ENCODE results near the gene PPARG.

GRCh38 chr3:12286927-12287726 lies 1.7 kb upstream of the PPARG start:
- TF ChIP-seq, protein P1, sequence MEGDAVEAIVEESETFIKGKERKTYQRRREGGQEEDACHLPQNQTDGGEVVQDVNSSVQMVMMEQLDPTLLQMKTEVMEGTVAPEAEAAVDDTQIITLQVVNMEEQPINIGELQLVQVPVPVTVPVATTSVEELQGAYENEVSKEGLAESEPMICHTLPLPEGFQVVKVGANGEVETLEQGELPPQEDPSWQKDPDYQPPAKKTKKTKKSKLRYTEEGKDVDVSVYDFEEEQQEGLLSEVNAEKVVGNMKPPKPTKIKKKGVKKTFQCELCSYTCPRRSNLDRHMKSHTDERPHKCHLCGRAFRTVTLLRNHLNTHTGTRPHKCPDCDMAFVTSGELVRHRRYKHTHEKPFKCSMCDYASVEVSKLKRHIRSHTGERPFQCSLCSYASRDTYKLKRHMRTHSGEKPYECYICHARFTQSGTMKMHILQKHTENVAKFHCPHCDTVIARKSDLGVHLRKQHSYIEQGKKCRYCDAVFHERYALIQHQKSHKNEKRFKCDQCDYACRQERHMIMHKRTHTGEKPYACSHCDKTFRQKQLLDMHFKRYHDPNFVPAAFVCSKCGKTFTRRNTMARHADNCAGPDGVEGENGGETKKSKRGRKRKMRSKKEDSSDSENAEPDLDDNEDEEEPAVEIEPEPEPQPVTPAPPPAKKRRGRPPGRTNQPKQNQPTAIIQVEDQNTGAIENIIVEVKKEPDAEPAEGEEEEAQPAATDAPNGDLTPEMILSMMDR (conservative IDR thresholded peaks at IDR 0.05): 0 out of 2 replicates have a peak, but pooled peaks have one; percentile 24
- TF ChIP-seq EZH2 (IDR thresholded peaks at IDR 0.05; ENCODE audit: low read depth): no peak
